ENCODE data around the gene ZDHHC11.
"Not testable (repeated sequence)": the region's sequence is repeated elsewhere in the genome, so short reads cannot be mapped to it uniquely, and the experiment has no call there.

Gene ZDHHC11

GRCh38 chr5:774304-774703, 76.5 kb downstream of the ZDHHC11 start:
- DNase-seq, result not testable (repeated sequence)

GRCh38 chr5:773517-774264, 77.1 kb downstream of the ZDHHC11 start:
- no peak for DNase-seq

GRCh38 chr5:772931-773330, 77.9 kb downstream of the ZDHHC11 start:
- DNase-seq, result not testable (repeated sequence)

GRCh38 chr5:772547-772890, 78.3 kb downstream of the ZDHHC11 start:
- not testable (repeated sequence) for DNase-seq

GRCh38 chr5:771841-772546, 78.8 kb downstream of the ZDHHC11 start:
- not testable (repeated sequence) for DNase-seq

GRCh38 chr5:771087-771781, 79.6 kb downstream of the ZDHHC11 start:
- not testable (repeated sequence) for DNase-seq

- DNase-seq, result not testable (repeated sequence)
Observed at GRCh38 chr5:770585-770984, 80.2 kb downstream of the ZDHHC11 start.

- DNase-seq, result not testable (repeated sequence)
Observed at GRCh38 chr5:769485-770145, 81.2 kb downstream of the ZDHHC11 start.

GRCh38 chr5:766666-767431, 83.9 kb downstream of the ZDHHC11 start:
- no peak for DNase-seq

GRCh38 chr5:765948-766631, 84.7 kb downstream of the ZDHHC11 start:
- no peak for DNase-seq

- DNase-seq, result no peak
Observed at GRCh38 chr5:763998-764781, 86.6 kb downstream of the ZDHHC11 start.

- no peak for DNase-seq
Observed at GRCh38 chr5:763397-763796, 87.4 kb downstream of the ZDHHC11 start.

- DNase-seq, result not testable (repeated sequence)
Observed at GRCh38 chr5:762996-763395, 87.8 kb downstream of the ZDHHC11 start.

- no peak for DNase-seq
Observed at GRCh38 chr5:761854-762710, 88.7 kb downstream of the ZDHHC11 start.

- no peak for DNase-seq
Observed at GRCh38 chr5:761059-761771, 89.6 kb downstream of the ZDHHC11 start.

- no peak for DNase-seq
Observed at GRCh38 chr5:760363-761058, 90.3 kb downstream of the ZDHHC11 start.

GRCh38 chr5:759781-760362, 90.9 kb downstream of the ZDHHC11 start:
- DNase-seq, result no peak

- peak; percentile 84 for DNase-seq
Observed at GRCh38 chr5:759111-759751, 91.6 kb downstream of the ZDHHC11 start.
